Adrenal gland (tissue), 5 donors: Measurements from ENCODE around the gene TNNT3.

Experiments used
- CTCF ChIP-seq, 6 experiments: fragments of 450-650 bp in 4 of 6; fragments of 200-600 bp in 2 of 6; sonication (generic) in 1 of 6; IDR thresholded peaks; 1 replicate in 5 of 6; 2 replicates in 1 of 6; pipeline versions ENCODE4 v1.5.1 to v1.8.0; 2016 to 2021; ENCODE audit warnings: antibody characterized with exemption in 6 of 6, mild to moderate bottlenecking in 2 of 6, moderate library complexity in 1 of 6
- POLR2A ChIP-seq, 2 donors: fragments of 450-650 bp; IDR thresholded peaks; one replicate each; pipeline ENCODE4 v1.6.1; 2017; ENCODE audit warnings: antibody characterized with exemption in 2 of 2, mild to moderate bottlenecking in 2 of 2, moderate library complexity in 1 of 2
- donor health status: DM: no; HTN: no; CAD: no.

GRCh38 chr11:1883346-1884302, 35.9 kb upstream of the TNNT3 start:
- TF ChIP-seq CTCF (IDR thresholded peaks at IDR 0.05): no peak
- TF ChIP-seq POLR2A (IDR thresholded peaks at IDR 0.05): no peak
